DND-41 (cell line): ENCODE results near the gene TUFM.

ENCODE experiments used
- ATAC-seq: fragments of 200-7000 bp; cut with Tn5 transposase; 3 replicates; pipeline ENCODE4 v1.9.1; 2021; ENCODE audit warnings: low read depth; ENCODE audit not compliant: insufficient read depth
- DNase-seq: peaks from one replicate; pipeline ENCODE4 v3.0.0-alpha.2; 2020
- H2AFZ ChIP-seq: 2 replicates; pipeline ENCODE4 v1.6.0; 2012; ENCODE audit warnings: low read depth, low read length
- H3K27ac ChIP-seq: 2 replicates; pipeline ENCODE4 v1.5.1; 2012; ENCODE audit warnings: low read length, inconsistent platforms
- H3K27me3 ChIP-seq: fragments of 200-600 bp; sonication (generic); 2 replicates; pipeline ENCODE4 v1.6.0; 2012; ENCODE audit warnings: low read length, mild to moderate bottlenecking, inconsistent platforms; ENCODE audit not compliant: insufficient read depth, poor library complexity
- H3K36me3 ChIP-seq: 2 replicates; pipeline ENCODE4 v1.5.1; 2012; ENCODE audit warnings: low read length, inconsistent platforms; ENCODE audit not compliant: insufficient read depth
- H3K4me1 ChIP-seq: 2 replicates; pipeline ENCODE4 v1.5.1; 2012; ENCODE audit warnings: mild to moderate bottlenecking, low read length; ENCODE audit not compliant: insufficient read depth
- H3K4me2 ChIP-seq: 2 replicates; pipeline ENCODE4 v1.6.0; 2012; ENCODE audit warnings: mild to moderate bottlenecking, moderate library complexity, low read length, inconsistent platforms; ENCODE audit not compliant: insufficient read depth
- H3K4me3 ChIP-seq, 2 experiments: fragments of 200-600 bp in 1 of 2; shearing (Covaris generic) in 1 of 2; 2 replicates each; pipeline ENCODE4 v1.5.1; 2012 to 2016; ENCODE audit warnings: inconsistent platforms in 2 of 2, low read length in 2 of 2, mild to moderate bottlenecking in 2 of 2, low read depth in 1 of 2, moderate library complexity in 1 of 2
- H3K79me2 ChIP-seq: 2 replicates; pipeline ENCODE4 v1.6.0; 2012; ENCODE audit warnings: low read length, inconsistent platforms; ENCODE audit not compliant: insufficient read depth
- H3K9ac ChIP-seq: 2 replicates; pipeline ENCODE4 v1.6.0; 2012; ENCODE audit warnings: low read depth, mild to moderate bottlenecking, inconsistent platforms, low read length, moderate library complexity
- H3K9me3 ChIP-seq: 2 replicates; pipeline ENCODE4 v1.5.1; 2012; ENCODE audit warnings: low read length, moderate library complexity, mild to moderate bottlenecking, inconsistent platforms; ENCODE audit not compliant: insufficient read depth, severe bottlenecking
- H4K20me1 ChIP-seq: 2 replicates; pipeline ENCODE4 v1.6.0; 2012; ENCODE audit warnings: low read length; ENCODE audit not compliant: insufficient read depth
- EZH2 ChIP-seq: IDR thresholded peaks from 3 replicates; pipeline ENCODE4 v1.6.1; 2012; ENCODE audit warnings: borderline replicate concordance, low read depth, mild to moderate bottlenecking, moderate library complexity, low read length, inconsistent platforms; ENCODE audit not compliant: severe bottlenecking
- TF ChIP-seq, protein P1 (sequence below): IDR thresholded peaks from 2 replicates; pipeline ENCODE4 v1.5.1; 2012; ENCODE audit warnings: borderline replicate concordance, low read length, moderate library complexity, mild to moderate bottlenecking; ENCODE audit not compliant: poor library complexity, severe bottlenecking; ENCODE audit errors: extremely low read depth

Gene TUFM

GRCh38 chr16:28878083-28878926 lies 32.2 kb upstream of the TUFM start, which contains the start of gene ATP2A1:
ATP2A1 (plus strand) TSS chr16:28878488; CDS start chr16:28878672, 184 bp downstream.
- Histone ChIP-seq H3K27me3 (no peaks in the 10 kb centered on the region), H3K79me2 (peaks cover 7% of the 10 kb centered on the region), H3K4me2 (peak within 1 kb of the TSS; percentile 74), H3K36me3 (peaks cover 14% of the 10 kb centered on the region), H3K4me3 (peak within 1 kb of the TSS; percentile 65 to 68; a peak in 3 of 4 replicates), H4K20me1 (no peaks in the 10 kb centered on the region), H2AFZ (peak within 1 kb of the TSS; percentile 89), H3K9ac (peak within 1 kb of the TSS; percentile 75), H3K9me3 (no peaks in the 10 kb centered on the region), H3K4me1 (peaks cover 23% of the 10 kb centered on the region), H3K27ac (peak within 1 kb of the TSS; percentile 64)
- DNase-seq (no peak), ATAC-seq (no peak)
- no peak for TF ChIP-seq EZH2

GRCh38 chr16:28877655-28878000 lies 31.5 kb upstream of the TUFM start:
- H3K4me2 ChIP-seq, result peak overlapping the region; percentile 74; the same call in 1 of the 2 replicates
- no peak overlapping the region for H3K27ac ChIP-seq
- peaks cover 23% of the 10 kb centered on the region for H3K4me1 ChIP-seq
- no peak for ATAC-seq
- no peak overlapping the region for H3K9ac ChIP-seq
- H3K36me3 ChIP-seq, result peaks cover 20% of the 10 kb centered on the region
- no peak for DNase-seq
- no peak overlapping the region for H3K4me3 ChIP-seq
- H3K27me3 ChIP-seq, result no peaks in the 10 kb centered on the region
- peaks cover 7% of the 10 kb centered on the region for H3K79me2 ChIP-seq
- no peaks in the 10 kb centered on the region for H4K20me1 ChIP-seq
- H3K9me3 ChIP-seq, result no peaks in the 10 kb centered on the region
- TF ChIP-seq, protein P1, sequence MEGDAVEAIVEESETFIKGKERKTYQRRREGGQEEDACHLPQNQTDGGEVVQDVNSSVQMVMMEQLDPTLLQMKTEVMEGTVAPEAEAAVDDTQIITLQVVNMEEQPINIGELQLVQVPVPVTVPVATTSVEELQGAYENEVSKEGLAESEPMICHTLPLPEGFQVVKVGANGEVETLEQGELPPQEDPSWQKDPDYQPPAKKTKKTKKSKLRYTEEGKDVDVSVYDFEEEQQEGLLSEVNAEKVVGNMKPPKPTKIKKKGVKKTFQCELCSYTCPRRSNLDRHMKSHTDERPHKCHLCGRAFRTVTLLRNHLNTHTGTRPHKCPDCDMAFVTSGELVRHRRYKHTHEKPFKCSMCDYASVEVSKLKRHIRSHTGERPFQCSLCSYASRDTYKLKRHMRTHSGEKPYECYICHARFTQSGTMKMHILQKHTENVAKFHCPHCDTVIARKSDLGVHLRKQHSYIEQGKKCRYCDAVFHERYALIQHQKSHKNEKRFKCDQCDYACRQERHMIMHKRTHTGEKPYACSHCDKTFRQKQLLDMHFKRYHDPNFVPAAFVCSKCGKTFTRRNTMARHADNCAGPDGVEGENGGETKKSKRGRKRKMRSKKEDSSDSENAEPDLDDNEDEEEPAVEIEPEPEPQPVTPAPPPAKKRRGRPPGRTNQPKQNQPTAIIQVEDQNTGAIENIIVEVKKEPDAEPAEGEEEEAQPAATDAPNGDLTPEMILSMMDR, result no peak
- no peak for TF ChIP-seq EZH2
- H2AFZ ChIP-seq, result no peak overlapping the region

DNA sequence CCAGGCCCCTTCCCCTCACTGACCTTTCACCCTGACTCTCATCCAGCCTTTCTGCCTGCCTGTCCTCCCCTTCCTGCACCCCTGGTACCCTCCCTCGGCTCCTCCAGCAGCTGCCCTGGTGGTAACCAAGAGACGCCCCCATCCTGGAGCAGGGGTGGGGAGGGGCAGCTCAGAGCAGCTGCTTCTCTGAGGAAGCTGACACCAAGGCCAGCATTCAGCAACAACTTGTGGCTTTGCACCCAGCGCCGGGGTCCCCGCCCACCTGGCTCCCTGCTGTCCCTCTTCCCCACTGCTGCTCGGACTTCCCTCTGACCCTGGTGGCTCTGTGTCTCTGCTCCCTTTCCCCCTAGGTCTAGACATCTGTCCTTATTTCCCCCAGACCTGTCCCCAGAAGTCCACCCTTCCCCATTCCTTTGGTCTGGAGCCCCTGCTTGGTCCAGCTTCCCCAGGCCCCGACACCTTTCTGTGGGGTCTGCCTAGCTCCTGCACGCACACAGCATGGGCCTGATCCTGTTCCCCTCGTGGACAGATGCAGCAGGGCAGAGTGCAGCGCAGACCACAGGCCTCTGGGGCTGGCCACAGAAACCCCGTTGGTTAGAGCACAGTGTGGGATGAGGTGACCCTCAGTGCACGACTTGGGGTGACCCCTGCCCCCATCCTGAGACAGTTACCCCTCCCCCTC lies 31.0 kb upstream of the TUFM start:
- peaks cover 25% of the 10 kb centered on the region for H3K36me3 ChIP-seq
- no peaks in the 10 kb centered on the region for H3K27me3 ChIP-seq
- ATAC-seq, result 0 out of 3 replicates have a peak, but pooled peaks have one; percentile 11
- peaks cover 23% of the 10 kb centered on the region for H3K4me1 ChIP-seq
- peaks cover 7% of the 10 kb centered on the region for H3K79me2 ChIP-seq
- no peaks in the 10 kb centered on the region for H3K9me3 ChIP-seq
- no peak overlapping the region for H2AFZ ChIP-seq
- H3K4me2 ChIP-seq, result no peak overlapping the region
- peak; percentile 43 for DNase-seq
- TF ChIP-seq, protein P1, result no peak
- TF ChIP-seq EZH2, result no peak
- H3K27ac ChIP-seq, result no peak overlapping the region
- no peak overlapping the region for H3K4me3 ChIP-seq
- H4K20me1 ChIP-seq, result 0 out of 2 replicates have a peak, but pooled peaks cover under 1% of the 10 kb centered on the region
- H3K9ac ChIP-seq, result no peak overlapping the region
